ENCODE measurements around the gene GPR17.

The GPR17 gene

GRCh38 chr2:127647242-127648190, 1.6 kb downstream of the GPR17 start:
- DNase-seq (ENCODE audit: insufficient read length, low spot score), result peak; percentile 66
- FAIRE-seq, result no peak
- no peak for TF ChIP-seq POLR2A (IDR thresholded peaks at IDR 0.05; ENCODE audit: low read depth, low read length)

- FAIRE-seq, result no peak
- no peak for TF ChIP-seq POLR2A (IDR thresholded peaks at IDR 0.05; ENCODE audit: low read depth, low read length)
- DNase-seq (ENCODE audit: insufficient read length, low spot score), result no peak
These were observed 2.4 kb downstream of the GPR17 start for GRCh38 chr2:127648321-127648720.

- TF ChIP-seq POLR2A (IDR thresholded peaks at IDR 0.05; ENCODE audit: low read depth, low read length), result no peak
- DNase-seq (ENCODE audit: insufficient read length, low spot score) (no peak), FAIRE-seq (no peak)
These were observed 3.2 kb downstream of the GPR17 start for GRCh38 chr2:127649100-127649611.

GRCh38 chr2:127649684-127650040, 3.7 kb downstream of the GPR17 start:
- no peak for FAIRE-seq

GRCh38 chr2:127650041-127650784, 4.3 kb downstream of the GPR17 start:
- DNase-seq (ENCODE audit: insufficient read length, low spot score) (no peak), FAIRE-seq (no peak)
- no peak for TF ChIP-seq POLR2A (IDR thresholded peaks at IDR 0.05; ENCODE audit: low read depth, low read length)

More at GRCh38 chr2:127649684-127650040, 3.7 kb downstream of the GPR17 start:
- peak; percentile 80 for DNase-seq (ENCODE audit: insufficient read length, low spot score)
- TF ChIP-seq POLR2A (IDR thresholded peaks at IDR 0.05; ENCODE audit: low read depth, low read length), result no peak

- FAIRE-seq, result no peak
- DNase-seq (ENCODE audit: insufficient read length, low spot score), result no peak
These were observed 4.9 kb downstream of the GPR17 start for GRCh38 chr2:127650785-127651380.

GRCh38 chr2:127651381-127651809, 5.4 kb downstream of the GPR17 start:
- FAIRE-seq (no peak), DNase-seq (ENCODE audit: insufficient read length, low spot score) (no peak)
- TF ChIP-seq POLR2A (IDR thresholded peaks at IDR 0.05; ENCODE audit: low read depth, low read length), result no peak

More at GRCh38 chr2:127650785-127651380, 4.9 kb downstream of the GPR17 start:
- no peak for TF ChIP-seq POLR2A (IDR thresholded peaks at IDR 0.05; ENCODE audit: low read depth, low read length)

- DNase-seq (ENCODE audit: insufficient read length, low spot score) (no peak), FAIRE-seq (no peak)
- no peak for TF ChIP-seq POLR2A (IDR thresholded peaks at IDR 0.05; ENCODE audit: low read depth, low read length)
These were observed 6.1 kb downstream of the GPR17 start for GRCh38 chr2:127651971-127652550.

- FAIRE-seq (no peak), DNase-seq (ENCODE audit: insufficient read length, low spot score) (no peak)
- no peak for TF ChIP-seq POLR2A (IDR thresholded peaks at IDR 0.05; ENCODE audit: low read depth, low read length)
These were observed 6.9 kb downstream of the GPR17 start for GRCh38 chr2:127652786-127653357.

- TF ChIP-seq POLR2A (IDR thresholded peaks at IDR 0.05; ENCODE audit: low read depth, low read length), result no peak
- DNase-seq (ENCODE audit: insufficient read length, low spot score) (no peak), FAIRE-seq (no peak)
These were observed 7.6 kb downstream of the GPR17 start for GRCh38 chr2:127653421-127654083.

GRCh38 chr2:127654084-127654837, 8.3 kb downstream of the GPR17 start:
- TF ChIP-seq POLR2A (IDR thresholded peaks at IDR 0.05; ENCODE audit: low read depth, low read length), result no peak
- DNase-seq (ENCODE audit: insufficient read length, low spot score) (no peak), FAIRE-seq (no peak)

GRCh38 chr2:127654838-127655175, 8.9 kb downstream of the GPR17 start:
- no peak for TF ChIP-seq POLR2A (IDR thresholded peaks at IDR 0.05; ENCODE audit: low read depth, low read length)
- no peak for DNase-seq (ENCODE audit: insufficient read length, low spot score)
- no peak for FAIRE-seq

Data from H54 (cell line).